BJ (cell line): ENCODE data around the gene PDZD4. TPM values are rescaled to one million over a fixed set of nuclear protein-coding genes. Genes with fewer than 3 reads are reported as not detected.

Experiments used
- CTCF ChIA-PET: fragments of 350-600 bp; formaldehyde crosslinking; extraction: SDS; loops from one replicate; lab custom pipeline; 2021; ENCODE audit warnings: antibody characterized with exemption, inconsistent platforms; lab: Yijun Ruan, JAX
- POLR2A ChIA-PET: fragments of 300-600 bp; sonication (Branson Sonifier 250); formaldehyde crosslinking; extraction: SDS; loops from one replicate; lab custom pipeline; 2021; ENCODE audit warnings: antibody characterized with exemption; lab: Charles Lee
- DNase-seq: peaks from one replicate; pipeline ENCODE4 v3.0.0-alpha.2; 2011; ENCODE audit warnings: low read depth
- H3K27me3 ChIP-seq: 2 replicates; pipeline ENCODE4 v1.6.0; 2011; ENCODE audit warnings: low read length; ENCODE audit not compliant: control insufficient read depth, insufficient read depth
- H3K36me3 ChIP-seq: 2 replicates; pipeline ENCODE4 v1.5.1; 2011; ENCODE audit warnings: low read length; ENCODE audit not compliant: control insufficient read depth, insufficient read depth
- H3K4me3 ChIP-seq: 2 replicates; pipeline ENCODE4 v1.5.1; 2011; ENCODE audit warnings: low read depth, mild to moderate bottlenecking, control low read depth, low read length
- CTCF ChIP-seq: IDR thresholded peaks from 2 replicates; pipeline ENCODE4 v1.5.1; 2011; ENCODE audit warnings: low read depth, mild to moderate bottlenecking, control low read depth, inconsistent platforms, low read length, moderate library complexity; ENCODE audit not compliant: insufficient read depth
- polyA plus RNA-seq: library from polyadenylated mRNA; depleted of rRNA; stranded (reverse); fragments of >200 nt; gene quantifications from 2 replicates; pipeline ENCODE4 v1.2.3, GENCODE V29; 2011

The PDZD4 gene
- polyA plus RNA-seq, 1 experiment, result 0.82 TPM

GRCh38 chrX:153764786-153765137 is 65.6 kb downstream of the PDZD4 start:
- TF ChIP-seq CTCF, result no peak
- DNase-seq, result no peak
- no peaks in the 10 kb centered on the region; the same call in 1 of the 2 replicates for H3K36me3 ChIP-seq
- ChIA-PET POLR2A (no interaction called here), CTCF (interaction anchor here (0.7 to 2.2 kb wide), 7 partner anchors 27 to 182 kb away, joined by 3 to 7 read pairs (median 3); partner anchors contain the start of gene RENBP)
- H3K27me3 ChIP-seq, result no peaks in the 10 kb centered on the region
- H3K4me3 ChIP-seq, result peak overlapping the region; percentile 33

- Histone ChIP-seq H3K27me3 (no peaks in the 10 kb centered on the region), H3K4me3 (peak within 1 kb of the TSS; percentile 33), H3K36me3 (no peaks in the 10 kb centered on the region)
- peak; percentile 79 for TF ChIP-seq CTCF
- ChIA-PET POLR2A (no interaction called here), CTCF (interaction anchor here (0.6 to 3.3 kb wide), 14 partner anchors 10 to 186 kb away, joined by 3 to 19 read pairs (median 4); partner anchors contain the start of genes RENBP and SRPK3)
- DNase-seq, result peak; percentile 4
Measured at GRCh38 chrX:153763989-153764755, 66.2 kb downstream of the PDZD4 start, which contains the start of gene PLXNB3. Gene PLXNB3 (plus strand): TSS chrX:153764249. CDS start chrX:153765536, 1,287 bp downstream.

GRCh38 chrX:153763298-153763932 is 66.9 kb downstream of the PDZD4 start:
- Histone ChIP-seq H3K27me3 (no peaks in the 10 kb centered on the region), H3K4me3 (no peak overlapping the region), H3K36me3 (no peaks in the 10 kb centered on the region)
- CTCF ChIA-PET, result interaction anchor here (1.0 to 3.3 kb wide), 11 partner anchors 10 to 186 kb away, joined by 3 to 19 read pairs (median 5); partner anchors contain the start of genes RENBP and SRPK3
- DNase-seq, result no peak
- no peak for TF ChIP-seq CTCF
- POLR2A ChIA-PET, result no interaction called here

- Histone ChIP-seq H3K27me3 (no peaks in the 10 kb centered on the region), H3K4me3 (no peak overlapping the region), H3K36me3 (no peaks in the 10 kb centered on the region)
- no peak for DNase-seq
- no peak for TF ChIP-seq CTCF
- ChIA-PET CTCF (interaction anchor here (1.0 to 3.3 kb wide), 6 partner anchors 9 to 187 kb away, joined by 4 to 19 read pairs (median 7); partner anchors contain the start of gene RENBP), POLR2A (no interaction called here)
Measured at GRCh38 chrX:153762626-153763173, 67.6 kb downstream of the PDZD4 start.

- ChIA-PET CTCF (interaction anchor here (1.9 to 3.3 kb wide), 2 partner anchors 183 to 186 kb away, joined by 9 to 19 read pairs; partner anchors contain the start of gene RENBP), POLR2A (no interaction called here)
- no peak for TF ChIP-seq CTCF
- Histone ChIP-seq H3K27me3 (no peaks in the 10 kb centered on the region), H3K36me3 (no peaks in the 10 kb centered on the region), H3K4me3 (no peak overlapping the region)
- DNase-seq, result no peak
Measured at GRCh38 chrX:153761863-153762262, 68.5 kb downstream of the PDZD4 start.
